ENCODE results near the gene MAL.

Gene MAL

GRCh38 chr2:95042472-95043271 is 17.2 kb downstream of the MAL start:
- ATAC-seq = no peak
- no peak for TF ChIP-seq ZNF70 (CRISPR knock-in tag; IDR thresholded peaks at IDR 0.05)
- no peak for TF ChIP-seq ZNF565 (CRISPR knock-in tag; conservative IDR thresholded peaks at IDR 0.05; ENCODE audit: low read depth)
- no peak for TF ChIP-seq ZFP3 (CRISPR knock-in tag; IDR thresholded peaks at IDR 0.05)
- TF ChIP-seq TOX (CRISPR knock-in tag; IDR thresholded peaks at IDR 0.05; ENCODE audit: borderline replicate concordance) = no peak
- no peak for TF ChIP-seq TSHZ2 (CRISPR knock-in tag; IDR thresholded peaks at IDR 0.05)
- no peak for TF ChIP-seq CSRNP3 (CRISPR knock-in tag; IDR thresholded peaks at IDR 0.05)
- TF ChIP-seq ZFP30 (CRISPR knock-in tag; IDR thresholded peaks at IDR 0.05) = no peak
- no peak for TF ChIP-seq OSR1 (CRISPR knock-in tag; IDR thresholded peaks at IDR 0.05)
- no peak for TF ChIP-seq PATZ1 (CRISPR knock-in tag; IDR thresholded peaks at IDR 0.05; ENCODE audit: borderline replicate concordance)
- no peak for TF ChIP-seq ZC3H10 (CRISPR knock-in tag; IDR thresholded peaks at IDR 0.05)

- ATAC-seq = peak; percentile 76
- TF ChIP-seq ZFP3 (CRISPR knock-in tag; IDR thresholded peaks at IDR 0.05) = no peak
- no peak for TF ChIP-seq ARNTL (CRISPR knock-in tag; IDR thresholded peaks at IDR 0.05; ENCODE audit: borderline replicate concordance, low read depth)
- no peak for TF ChIP-seq TSHZ2 (CRISPR knock-in tag; IDR thresholded peaks at IDR 0.05)
- TF ChIP-seq OSR1 (CRISPR knock-in tag; IDR thresholded peaks at IDR 0.05) = no peak
Observed at GRCh38 chr2:95043300-95044093, 18.0 kb downstream of the MAL start.

GRCh38 chr2:95044601-95045000 is 19.1 kb downstream of the MAL start:
- ATAC-seq = no peak
- TF ChIP-seq TSHZ2 (CRISPR knock-in tag; IDR thresholded peaks at IDR 0.05) (no peak), ZFP3 (CRISPR knock-in tag; IDR thresholded peaks at IDR 0.05) (no peak), OSR1 (CRISPR knock-in tag; IDR thresholded peaks at IDR 0.05) (no peak), ISL1 (CRISPR knock-in tag; IDR thresholded peaks at IDR 0.05) (no peak), PPARA (CRISPR knock-in tag; IDR thresholded peaks at IDR 0.05; ENCODE audit: borderline replicate concordance) (no peak), CREB5 (CRISPR knock-in tag; IDR thresholded peaks at IDR 0.05; ENCODE audit: low read depth) (no peak), TCF4 (CRISPR knock-in tag; IDR thresholded peaks at IDR 0.05; ENCODE audit: borderline replicate concordance) (no peak), ZC3H10 (CRISPR knock-in tag; IDR thresholded peaks at IDR 0.05) (no peak), GLIS3 (CRISPR knock-in tag; IDR thresholded peaks at IDR 0.05) (no peak), CSRNP3 (CRISPR knock-in tag; IDR thresholded peaks at IDR 0.05) (no peak), TOX (CRISPR knock-in tag; IDR thresholded peaks at IDR 0.05; ENCODE audit: borderline replicate concordance) (no peak)
